H9 (cell line): ENCODE results near the gene TP73. TPM values are rescaled to one million over a fixed set of nuclear protein-coding genes. Genes with fewer than 3 reads are reported as not detected.

Source experiments
- DNase-seq: peaks from one replicate; pipeline ENCODE4 v3.0.0-alpha.2; 2017
- H2AFZ ChIP-seq: one replicate; pipeline ENCODE4 v1.6.1; 2013; ENCODE audit warnings: mild to moderate bottlenecking, low read length, control low read depth, moderate library complexity
- H2AK5ac ChIP-seq: 2 replicates; pipeline ENCODE4 v1.6.1; 2013; ENCODE audit warnings: low read length, control low read depth, mixed read lengths; ENCODE audit not compliant: insufficient read length
- H2BK120ac ChIP-seq: one replicate; pipeline ENCODE4 v1.6.1; 2013; ENCODE audit warnings: low read depth, mild to moderate bottlenecking, low read length, control low read depth, inconsistent platforms; ENCODE audit not compliant: poor library complexity, severe bottlenecking
- H2BK12ac ChIP-seq: 2 replicates; pipeline ENCODE4 v1.6.1; 2013; ENCODE audit warnings: low read length, control low read depth, mixed read lengths, low read depth; ENCODE audit not compliant: insufficient read length
- H2BK15ac ChIP-seq: 2 replicates; pipeline ENCODE4 v1.6.1; 2013; ENCODE audit warnings: low read depth, low read length, control low read depth
- H2BK20ac ChIP-seq: one replicate; pipeline ENCODE4 v1.6.1; 2013; ENCODE audit warnings: low read depth, mild to moderate bottlenecking, low read length, control low read depth, inconsistent platforms; ENCODE audit not compliant: poor library complexity, severe bottlenecking
- H2BK5ac ChIP-seq: 2 replicates; pipeline ENCODE4 v1.6.1; 2013; ENCODE audit warnings: low read length, control low read depth, mixed read lengths; ENCODE audit not compliant: insufficient read length
- H3K14ac ChIP-seq: 2 replicates; pipeline ENCODE4 v1.6.1; 2013; ENCODE audit warnings: low read length, control low read depth; ENCODE audit not compliant: insufficient read depth
- H3K18ac ChIP-seq: 2 replicates; pipeline ENCODE4 v1.6.1; 2013; ENCODE audit warnings: low read depth, mild to moderate bottlenecking, mixed read lengths, low read length, control low read depth; ENCODE audit not compliant: insufficient read length
- H3K23ac ChIP-seq: 2 replicates; pipeline ENCODE4 v1.6.1; 2013; ENCODE audit warnings: low read length, control low read depth, mixed read lengths, low read depth; ENCODE audit not compliant: insufficient read length
- H3K23me2 ChIP-seq: 2 replicates; pipeline ENCODE4 v1.6.1; 2013; ENCODE audit warnings: low read depth, mild to moderate bottlenecking, mixed read lengths, low read length, control low read depth; ENCODE audit not compliant: insufficient read length, poor library complexity, severe bottlenecking
- H3K27ac ChIP-seq: 2 replicates; pipeline ENCODE4 v1.5.1; 2013; ENCODE audit warnings: low read length, control low read depth, mixed read lengths, low read depth; ENCODE audit not compliant: insufficient read length
- H3K27me3 ChIP-seq: 2 replicates; pipeline ENCODE4 v1.6.1; 2013; ENCODE audit warnings: low read length, control low read depth, inconsistent platforms; ENCODE audit not compliant: insufficient read depth
- H3K4ac ChIP-seq: 2 replicates; pipeline ENCODE4 v1.6.1; 2013; ENCODE audit warnings: low read depth, mild to moderate bottlenecking, control low read depth, inconsistent platforms, low read length, moderate library complexity
- H3K4me1 ChIP-seq: 2 replicates; pipeline ENCODE4 v1.6.1; 2013; ENCODE audit warnings: low read length, control low read depth, inconsistent platforms; ENCODE audit not compliant: insufficient read depth
- H3K4me2 ChIP-seq: 2 replicates; pipeline ENCODE4 v1.6.1; 2013; ENCODE audit warnings: low read length, control low read depth, mixed read lengths; ENCODE audit not compliant: insufficient read length, insufficient read depth
- H3K56ac ChIP-seq: 2 replicates; pipeline ENCODE4 v1.6.1; 2013; ENCODE audit warnings: low read depth, mild to moderate bottlenecking, mixed read lengths, low read length, control low read depth; ENCODE audit not compliant: insufficient read length
- H3K79me1 ChIP-seq: 2 replicates; pipeline ENCODE4 v1.6.1; 2013; ENCODE audit warnings: low read depth, mild to moderate bottlenecking, moderate library complexity, low read length, control low read depth, inconsistent platforms; ENCODE audit not compliant: insufficient read depth, poor library complexity, severe bottlenecking
- H3K79me2 ChIP-seq: 2 replicates; pipeline ENCODE4 v1.6.1; 2013; ENCODE audit warnings: low read length, control low read depth, inconsistent platforms; ENCODE audit not compliant: insufficient read depth
- H3K9ac ChIP-seq: 2 replicates; pipeline ENCODE4 v1.6.1; 2013; ENCODE audit warnings: low read length, control low read depth, mixed read lengths; ENCODE audit not compliant: insufficient read length; ENCODE audit errors: extremely low read depth
- H3K9me3 ChIP-seq: one replicate; pipeline ENCODE4 v1.6.1; 2013; ENCODE audit warnings: low read depth, low read length, inconsistent platforms; ENCODE audit not compliant: control insufficient read depth
- H3T11ph ChIP-seq: one replicate; pipeline ENCODE4 v1.6.1; 2013; ENCODE audit warnings: mild to moderate bottlenecking, low read length, control low read depth, inconsistent platforms
- H4K20me1 ChIP-seq: one replicate; pipeline ENCODE4 v1.6.1; 2013; ENCODE audit not compliant: control insufficient read depth, insufficient read length, insufficient read depth
- H4K5ac ChIP-seq: 2 replicates; pipeline ENCODE4 v1.6.1; 2013; ENCODE audit warnings: low read depth, mild to moderate bottlenecking, mixed read lengths, low read length, control low read depth; ENCODE audit not compliant: insufficient read length
- H4K8ac ChIP-seq: replicated peaks from 2 replicates; pipeline ENCODE4 v1.6.1; 2013; ENCODE audit warnings: low read length, control low read depth, mixed read lengths, low read depth; ENCODE audit not compliant: insufficient read length
- H4K91ac ChIP-seq: 2 replicates; pipeline ENCODE4 v1.6.1; 2013; ENCODE audit warnings: low read depth, mild to moderate bottlenecking, moderate library complexity, mixed read lengths, low read length, control low read depth; ENCODE audit not compliant: insufficient read length
- H3K27ac Mint-ChIP-seq, 3 experiments: 2 replicates in 2 of 3; 3 replicates in 1 of 3; pipeline ENCODE4 v1.8.0; 2020 to 2021; ENCODE audit warnings: mixed read lengths in 3 of 3, mild to moderate bottlenecking in 1 of 3, moderate library complexity in 1 of 3
- H3K27me3 Mint-ChIP-seq: 2 replicates; pipeline ENCODE4 v1.8.0; 2021; ENCODE audit warnings: low read depth, mild to moderate bottlenecking, moderate library complexity, mixed read lengths
- H3K36me3 Mint-ChIP-seq, 3 experiments: 2 replicates in 2 of 3; 3 replicates in 1 of 3; pipeline ENCODE4 v1.8.0; 2020 to 2021; ENCODE audit warnings: low read depth in 3 of 3, mixed read lengths in 3 of 3; ENCODE audit not compliant: insufficient read depth in 1 of 3
- H3K4me1 Mint-ChIP-seq, 2 experiments: 2 replicates each; pipeline ENCODE4 v1.8.0; 2020; ENCODE audit warnings: mixed read lengths in 2 of 2
- H3K4me3 Mint-ChIP-seq, 2 experiments: 2 replicates in 1 of 2; 3 replicates in 1 of 2; pipeline ENCODE4 v1.8.0; 2020 to 2021; ENCODE audit warnings: mild to moderate bottlenecking in 2 of 2, mixed read lengths in 2 of 2, moderate library complexity in 1 of 2
- H3K9me3 Mint-ChIP-seq, 2 experiments: 2 replicates in 1 of 2; 3 replicates in 1 of 2; pipeline ENCODE4 v1.8.0; 2020; ENCODE audit warnings: mild to moderate bottlenecking in 2 of 2, mixed read lengths in 2 of 2, moderate library complexity in 1 of 2
- CTCF ChIP-seq: fragments of 200-600 bp; sonication (generic); conservative IDR thresholded peaks from 3 replicates; pipeline ENCODE4 v1.8.0; 2021; ENCODE audit warnings: antibody characterized with exemption, mild to moderate bottlenecking
- WGBS: extraction: QIAGEN DNeasy Blood & Tissue Kit; methylation state at CpG from one replicate; pipeline ENCODE4 v1.1.7; 2013; ENCODE audit warnings: missing lambda C conversion rate, low lambda C conversion rate, mixed read lengths; ENCODE audit not compliant: insufficient read length; ENCODE audit errors: extremely low coverage; 5-methylcytosine and 5-hydroxymethylcytosine counted together
- total RNA-seq: library from RNA; stranded (reverse); gene quantifications from 2 replicates; pipeline ENCODE4 v1.2.1, GENCODE V29; 2021

The TP73 gene
- total RNA-seq, 1 experiment from 2014 or later = 4.7 TPM

DNA sequence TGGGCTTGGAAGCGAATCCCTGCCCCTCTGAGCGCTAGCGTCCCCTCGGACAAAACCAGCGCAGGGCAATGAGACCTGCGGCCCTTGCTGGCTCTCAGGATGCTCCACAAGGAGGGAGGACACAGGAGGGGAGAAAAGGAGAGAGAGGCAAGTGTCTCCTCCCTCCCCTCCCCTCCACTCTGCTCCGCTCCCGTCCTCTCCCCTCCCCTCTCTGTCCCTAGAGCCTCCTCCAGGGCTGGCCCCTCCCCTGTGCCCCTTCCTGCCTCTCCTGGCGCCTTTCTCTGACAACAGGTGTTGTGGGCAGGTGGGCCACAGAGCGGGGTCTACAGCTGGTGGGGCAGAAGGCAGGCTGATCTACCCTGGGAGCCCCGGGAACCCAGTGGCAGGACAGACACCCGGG lies 35.2 kb downstream of the TP73 start:
- no peak overlapping the region for H2AFZ ChIP-seq
- Mint-ChIP-seq H3K36me3 (peaks cover 0 to 10% (median 6%) of the 10 kb centered on the region in 3 experiments; a peak in 3 of 7 replicates), H3K4me1 (peaks cover 17 to 27% of the 10 kb centered on the region in 2 experiments), H3K4me3 (no peak overlapping the region), H3K9me3 (peaks cover 0 to 4% of the 10 kb centered on the region in 2 experiments; a peak in 2 of 5 replicates), H3K27ac (peak overlapping the region in 1 of 3 experiments; percentile 87; a peak in 3 of 7 replicates), H3K27me3 (peaks cover 24% of the 10 kb centered on the region)
- H3K56ac ChIP-seq = no peak overlapping the region
- H3K4ac ChIP-seq = no peak overlapping the region
- no peak overlapping the region for H2BK12ac ChIP-seq
- no peak overlapping the region for H4K8ac ChIP-seq
- peak; percentile 82 for DNase-seq
- H2BK15ac ChIP-seq = no peak overlapping the region
- peaks cover 4% of the 10 kb centered on the region; the same call in 1 of the 2 replicates for H3K27me3 ChIP-seq
- no peak overlapping the region for H2BK120ac ChIP-seq
- H4K91ac ChIP-seq = no peak overlapping the region
- H3K23ac ChIP-seq = no peak overlapping the region
- no peak overlapping the region for H3K14ac ChIP-seq
- H3K79me2 ChIP-seq = no peaks in the 10 kb centered on the region
- no peak overlapping the region for H3K27ac ChIP-seq
- WGBS = no CpG with 5 or more reads among the region's 12 CpGs
- H3K9me3 ChIP-seq = no peaks in the 10 kb centered on the region
- no peaks in the 10 kb centered on the region for H3K23me2 ChIP-seq
- no peak overlapping the region for H3K18ac ChIP-seq
- no peaks in the 10 kb centered on the region for H3K79me1 ChIP-seq
- peaks cover 8% of the 10 kb centered on the region; the same call in 1 of the 2 replicates for H3K4me1 ChIP-seq
- H2BK5ac ChIP-seq = no peak overlapping the region
- no peak overlapping the region for H3K9ac ChIP-seq
- no peak overlapping the region for H4K5ac ChIP-seq
- H4K20me1 ChIP-seq = no peaks in the 10 kb centered on the region
- no peak overlapping the region for H3T11ph ChIP-seq
- no peak overlapping the region for H2AK5ac ChIP-seq
- no peak for TF ChIP-seq CTCF
- no peak overlapping the region for H3K4me2 ChIP-seq
- H2BK20ac ChIP-seq = no peak overlapping the region
